ENCODE data around the gene FOXP1.

Gene FOXP1

DNA sequence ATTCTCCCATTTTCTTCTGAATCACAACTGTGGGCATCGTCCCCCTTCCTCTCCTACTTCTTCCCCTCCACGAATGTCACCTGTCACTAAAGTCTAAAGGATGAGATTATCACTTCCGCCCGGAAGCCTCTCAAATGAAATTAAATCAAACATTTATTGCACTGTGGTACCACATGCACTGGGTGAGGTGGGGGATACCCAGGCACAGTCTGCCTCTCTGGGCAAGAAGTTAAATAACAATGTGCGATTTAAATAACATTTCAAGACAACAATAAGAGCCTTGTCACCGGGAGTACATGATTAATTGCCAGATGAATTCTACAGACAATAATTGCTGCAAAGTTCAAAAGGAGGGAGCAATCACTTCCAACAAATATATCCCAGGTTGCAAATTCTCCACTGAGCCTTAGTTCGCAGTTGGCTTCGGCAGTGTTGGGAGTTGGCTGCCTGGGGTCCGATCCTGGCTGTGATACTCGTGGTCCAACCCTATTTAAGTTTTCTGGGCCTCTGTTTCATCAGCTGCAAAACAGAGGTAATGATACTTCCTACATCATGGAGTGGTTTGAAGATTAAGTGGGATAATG, 77.7 kb downstream of the FOXP1 start:
- no peak overlapping the region for H3K27ac ChIP-seq (ENCODE audit: low read depth, low read length, poor library complexity, severe bottlenecking)
- no peak overlapping the region for H3K4me2 ChIP-seq (ENCODE audit: low read length)
- no peaks in the 10 kb centered on the region for H3F3A ChIP-seq (ENCODE audit: insufficient read depth, low read length)
- no peak overlapping the region for H3K9ac ChIP-seq (ENCODE audit: low read length)
- H3K27me3 ChIP-seq (ENCODE audit: insufficient read depth, low read length): no peaks in the 10 kb centered on the region
- no peak overlapping the region for H2AFZ ChIP-seq (ENCODE audit: low read length)
- peaks cover 63% of the 10 kb centered on the region for H3K4me1 ChIP-seq (ENCODE audit: insufficient read depth, low read length, severe bottlenecking)
- H3K9me2 ChIP-seq (ENCODE audit: low read depth, low read length): no peaks in the 10 kb centered on the region
- TF ChIP-seq, protein P1, sequence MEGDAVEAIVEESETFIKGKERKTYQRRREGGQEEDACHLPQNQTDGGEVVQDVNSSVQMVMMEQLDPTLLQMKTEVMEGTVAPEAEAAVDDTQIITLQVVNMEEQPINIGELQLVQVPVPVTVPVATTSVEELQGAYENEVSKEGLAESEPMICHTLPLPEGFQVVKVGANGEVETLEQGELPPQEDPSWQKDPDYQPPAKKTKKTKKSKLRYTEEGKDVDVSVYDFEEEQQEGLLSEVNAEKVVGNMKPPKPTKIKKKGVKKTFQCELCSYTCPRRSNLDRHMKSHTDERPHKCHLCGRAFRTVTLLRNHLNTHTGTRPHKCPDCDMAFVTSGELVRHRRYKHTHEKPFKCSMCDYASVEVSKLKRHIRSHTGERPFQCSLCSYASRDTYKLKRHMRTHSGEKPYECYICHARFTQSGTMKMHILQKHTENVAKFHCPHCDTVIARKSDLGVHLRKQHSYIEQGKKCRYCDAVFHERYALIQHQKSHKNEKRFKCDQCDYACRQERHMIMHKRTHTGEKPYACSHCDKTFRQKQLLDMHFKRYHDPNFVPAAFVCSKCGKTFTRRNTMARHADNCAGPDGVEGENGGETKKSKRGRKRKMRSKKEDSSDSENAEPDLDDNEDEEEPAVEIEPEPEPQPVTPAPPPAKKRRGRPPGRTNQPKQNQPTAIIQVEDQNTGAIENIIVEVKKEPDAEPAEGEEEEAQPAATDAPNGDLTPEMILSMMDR (IDR thresholded peaks at IDR 0.05; ENCODE audit: low read length): no peak
- no peak for TF ChIP-seq EZH2 (IDR thresholded peaks at IDR 0.05; ENCODE audit: borderline replicate concordance, low read length)
- H3K4me3 ChIP-seq (ENCODE audit: low read depth, low read length, poor library complexity, severe bottlenecking): no peak overlapping the region
- no peaks in the 10 kb centered on the region for H3K9me3 ChIP-seq (ENCODE audit: low read length)
- peaks cover 61% of the 10 kb centered on the region for H3K79me2 ChIP-seq (ENCODE audit: insufficient read depth, low read length)
- H4K20me1 ChIP-seq (ENCODE audit: insufficient read depth, low read length): no peaks in the 10 kb centered on the region
- H3K36me3 ChIP-seq (ENCODE audit: insufficient read depth, low read length): no peaks in the 10 kb centered on the region

DNA sequence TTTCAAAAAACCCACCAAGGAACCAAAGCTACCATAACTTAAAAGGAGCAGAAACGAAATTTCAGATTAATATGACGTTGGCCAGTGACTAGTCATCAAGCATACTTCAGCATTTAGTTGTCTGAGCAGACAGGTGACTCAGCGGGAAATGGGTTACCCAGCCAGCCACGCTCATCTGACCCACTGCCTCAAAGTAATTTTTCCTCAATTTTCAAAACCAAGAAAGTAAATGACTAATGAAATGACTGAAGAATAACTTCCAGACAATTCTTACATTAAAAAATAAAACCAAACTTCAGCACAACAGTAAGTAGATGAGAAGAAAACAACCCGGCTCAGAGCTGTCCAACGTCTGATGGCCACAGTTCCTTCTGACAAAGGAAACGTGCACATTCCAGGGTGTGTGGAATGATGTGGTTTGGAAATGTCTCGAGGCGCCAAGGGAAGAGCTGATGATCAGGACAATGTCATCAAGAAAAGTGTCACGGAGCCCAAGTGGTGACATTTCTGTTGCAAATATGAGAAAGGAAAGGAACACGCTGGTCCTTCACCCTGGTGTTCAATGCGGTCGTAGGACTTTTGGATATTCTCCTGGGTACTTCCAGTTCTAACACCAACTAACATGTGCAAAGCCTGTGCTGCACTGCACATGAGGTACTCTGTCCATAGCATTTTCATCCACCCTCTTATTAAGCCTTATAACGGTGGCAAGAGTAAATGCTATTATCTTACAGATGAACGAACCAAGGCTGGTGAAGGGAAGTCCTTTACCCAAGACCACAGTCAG, 79.1 kb downstream of the FOXP1 start:
- Histone ChIP-seq H3K4me2 (ENCODE audit: low read length) (no peak overlapping the region), H3K4me3 (ENCODE audit: low read depth, low read length, poor library complexity, severe bottlenecking) (no peak overlapping the region), H3K27ac (ENCODE audit: low read depth, low read length, poor library complexity, severe bottlenecking) (peak overlapping the region; percentile 32), H3F3A (ENCODE audit: insufficient read depth, low read length) (no peaks in the 10 kb centered on the region), H3K4me1 (ENCODE audit: insufficient read depth, low read length, severe bottlenecking) (peaks cover 64% of the 10 kb centered on the region), H4K20me1 (ENCODE audit: insufficient read depth, low read length) (no peaks in the 10 kb centered on the region), H3K79me2 (ENCODE audit: insufficient read depth, low read length) (peaks cover 63% of the 10 kb centered on the region), H3K9ac (ENCODE audit: low read length) (no peak overlapping the region), H3K27me3 (ENCODE audit: insufficient read depth, low read length) (no peaks in the 10 kb centered on the region), H2AFZ (ENCODE audit: low read length) (no peak overlapping the region), H3K9me2 (ENCODE audit: low read depth, low read length) (no peaks in the 10 kb centered on the region), H3K36me3 (ENCODE audit: insufficient read depth, low read length) (no peaks in the 10 kb centered on the region), H3K9me3 (ENCODE audit: low read length) (no peaks in the 10 kb centered on the region)
- TF ChIP-seq, protein P1 (IDR thresholded peaks at IDR 0.05; ENCODE audit: low read length): no peak
- TF ChIP-seq EZH2 (IDR thresholded peaks at IDR 0.05; ENCODE audit: borderline replicate concordance, low read length): no peak

DNA sequence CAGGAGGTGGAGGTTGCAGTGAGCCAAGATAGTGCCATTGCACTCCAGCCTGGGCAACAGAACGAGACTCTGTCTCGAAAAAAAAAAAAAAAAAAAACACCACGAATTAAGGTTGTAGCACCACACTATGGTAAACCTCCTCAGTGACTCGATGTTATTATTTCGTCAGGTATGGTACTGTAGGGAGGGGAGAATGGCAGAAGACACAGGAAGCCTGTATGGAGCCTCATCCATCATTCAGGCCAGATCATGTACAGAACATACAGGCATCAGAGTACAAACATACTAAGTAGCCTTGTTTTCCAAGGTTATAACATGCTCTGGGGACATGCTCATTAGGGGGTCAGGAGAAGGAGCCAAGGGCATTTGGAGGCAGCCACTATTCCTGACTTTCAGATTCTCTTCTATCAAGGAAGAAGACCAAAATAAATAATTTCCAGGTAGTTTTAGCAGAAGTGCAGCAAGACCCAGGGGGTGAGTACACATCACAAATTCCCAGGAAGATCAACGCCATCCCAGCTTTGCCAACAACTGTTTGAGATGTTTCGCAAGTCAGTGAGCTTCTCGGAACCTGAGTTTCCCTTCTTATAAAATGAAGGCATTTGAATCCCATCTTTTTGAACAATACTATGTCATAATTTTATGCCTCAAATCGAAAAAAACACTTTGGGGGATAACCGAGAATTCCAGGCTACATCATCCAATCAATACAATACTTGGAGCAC, 79.8 kb downstream of the FOXP1 start:
- no peak overlapping the region for H3K4me2 ChIP-seq (ENCODE audit: low read length)
- no peaks in the 10 kb centered on the region for H3K9me2 ChIP-seq (ENCODE audit: low read depth, low read length)

More for the DNA sequence above, 79.8 kb downstream of the FOXP1 start:
- H3K9ac ChIP-seq (ENCODE audit: low read length): no peak overlapping the region
- TF ChIP-seq EZH2 (IDR thresholded peaks at IDR 0.05; ENCODE audit: borderline replicate concordance, low read length): no peak
- TF ChIP-seq, protein P1 (IDR thresholded peaks at IDR 0.05; ENCODE audit: low read length): no peak
- H3F3A ChIP-seq (ENCODE audit: insufficient read depth, low read length): no peaks in the 10 kb centered on the region
- H3K27me3 ChIP-seq (ENCODE audit: insufficient read depth, low read length): no peaks in the 10 kb centered on the region
- H2AFZ ChIP-seq (ENCODE audit: low read length): no peak overlapping the region
- H3K4me3 ChIP-seq (ENCODE audit: low read depth, low read length, poor library complexity, severe bottlenecking): no peak overlapping the region
- H3K36me3 ChIP-seq (ENCODE audit: insufficient read depth, low read length): no peaks in the 10 kb centered on the region
- no peaks in the 10 kb centered on the region for H4K20me1 ChIP-seq (ENCODE audit: insufficient read depth, low read length)
- H3K9me3 ChIP-seq (ENCODE audit: low read length): no peaks in the 10 kb centered on the region
- peaks cover 63% of the 10 kb centered on the region for H3K4me1 ChIP-seq (ENCODE audit: insufficient read depth, low read length, severe bottlenecking)
- H3K79me2 ChIP-seq (ENCODE audit: insufficient read depth, low read length): peaks cover 63% of the 10 kb centered on the region
- H3K27ac ChIP-seq (ENCODE audit: low read depth, low read length, poor library complexity, severe bottlenecking): peak overlapping the region; percentile 59
